HepG2 (cell line): ENCODE results near the gene LYRM4. TPM values are rescaled to one million over a fixed set of nuclear protein-coding genes. Genes with fewer than 3 reads are reported as not detected.
A peak's percentile ranks its signal among the peaks of the same experiment; 100 is the strongest.

Experiments
- ATAC-seq: fragments of 200-7000 bp; cut with Tn5 transposase; 3 replicates; pipeline ENCODE4 v1.9.1; 2020; ENCODE audit warnings: mild to moderate bottlenecking, moderate library complexity
- BruUV-seq: library from RNA; stranded (reverse); fragments of 400-500 nt; replicated peaks from 2 replicates; lab custom pipeline; 2021; lab: Mats Ljungman, UMichigan
- CTCF ChIA-PET: fragments of 300-600 bp; formaldehyde crosslinking; extraction: SDS; loops from one replicate; lab custom pipeline; 2021; ENCODE audit warnings: low total read pairs, inconsistent platforms, low intra/inter-chr PET ratio; lab: Yijun Ruan, JAX
- POLR2A ChIA-PET: fragments of 350-600 bp; sonication (Branson Sonifier 250); formaldehyde crosslinking; loops from one replicate; lab custom pipeline; 2020; ENCODE audit warnings: antibody characterized with exemption, inconsistent platforms; lab: Yijun Ruan, JAX
- DNase-seq: peaks from one replicate; pipeline ENCODE4 v3.0.0-alpha.2; 2015; ENCODE audit warnings: low spot score
- FAIRE-seq: peaks from 3 replicates; lab custom pipeline; 2011; peaks lifted over from hg19 to GRCh38; lab: Jason Lieb, UNC
- H2AFZ ChIP-seq: one replicate; pipeline ENCODE4 v1.6.1; 2011; ENCODE audit warnings: low read length, inconsistent platforms
- H3K27ac ChIP-seq: fragments of 300-600 bp; 3 replicates; pipeline ENCODE4 v1.8.0; 2011; ENCODE audit warnings: mixed run types, mild to moderate bottlenecking, mixed read lengths, low read length, inconsistent platforms; ENCODE audit not compliant: insufficient read depth; ENCODE audit errors: extremely low read length
- H3K27me3 ChIP-seq, 2 experiments: fragments of 200-600 bp in 1 of 2; 2 replicates in 1 of 2; 3 replicates in 1 of 2; pipeline versions ENCODE4 v1.6.0 to v1.8.0; 2011; ENCODE audit warnings: low read length in 2 of 2, mild to moderate bottlenecking in 2 of 2, moderate library complexity in 2 of 2, inconsistent platforms in 1 of 2; ENCODE audit not compliant: insufficient read depth in 2 of 2, control insufficient read depth in 1 of 2
- H3K36me3 ChIP-seq, 2 experiments: fragments of 200-600 bp in 1 of 2; replicated peaks in 1 of 2; 2 replicates in 1 of 2; 3 replicates in 1 of 2; pipeline versions ENCODE4 v1.5.1 to v1.8.0; 2011; ENCODE audit warnings: low read length in 2 of 2, inconsistent platforms in 1 of 2; ENCODE audit not compliant: insufficient read depth in 2 of 2, control insufficient read depth in 1 of 2
- H3K4me1 ChIP-seq: 2 replicates; pipeline ENCODE4 v1.5.1; 2012; ENCODE audit warnings: low read length, inconsistent platforms; ENCODE audit not compliant: insufficient read depth
- H3K4me2 ChIP-seq: 2 replicates; pipeline ENCODE4 v1.6.0; 2011; ENCODE audit warnings: low read depth, low read length, inconsistent platforms
- H3K4me3 ChIP-seq, 3 experiments: fragments of 200-600 bp in 1 of 3; sonication (generic), shearing (Covaris generic) in 1 of 3; replicated peaks in 1 of 3; 2 replicates each; pipeline ENCODE4 v1.5.1; 2011 to 2016; ENCODE audit warnings: low read length in 3 of 3, inconsistent platforms in 2 of 3, low read depth in 2 of 3, mild to moderate bottlenecking in 2 of 3, control low read depth in 1 of 3, mixed read lengths in 1 of 3; ENCODE audit not compliant: insufficient read depth in 1 of 3
- H3K79me2 ChIP-seq: one replicate; pipeline ENCODE4 v1.6.1; 2011; ENCODE audit warnings: low read length, inconsistent platforms; ENCODE audit not compliant: insufficient read depth
- H3K9ac ChIP-seq: 2 replicates; pipeline ENCODE4 v1.6.0; 2011; ENCODE audit warnings: mild to moderate bottlenecking, low read depth, low read length, inconsistent platforms; ENCODE audit not compliant: insufficient read depth
- H3K9me3 ChIP-seq: 2 replicates; pipeline ENCODE4 v1.5.1; 2012; ENCODE audit warnings: mild to moderate bottlenecking, low read length
- H4K20me1 ChIP-seq: 2 replicates; pipeline ENCODE4 v1.6.0; 2011; ENCODE audit warnings: inconsistent platforms, mild to moderate bottlenecking, low read length, moderate library complexity; ENCODE audit not compliant: insufficient read depth
- JUND ChIP-seq: sonication (generic); formaldehyde crosslinking; IDR thresholded peaks from 2 replicates; pipeline ENCODE4 v1.8.0; 2022; ENCODE audit warnings: mild to moderate bottlenecking, missing genetic modification reagents
- NFE2 ChIP-seq: sonication (generic); formaldehyde crosslinking; IDR thresholded peaks from 2 replicates; pipeline ENCODE4 v1.4.0; 2020; ENCODE audit warnings: missing genetic modification reagents
- PAWR ChIP-seq: sonication (generic); formaldehyde crosslinking; IDR thresholded peaks from 2 replicates; pipeline ENCODE4 v1.4.0; 2020; ENCODE audit warnings: missing genetic modification reagents, mild to moderate bottlenecking, borderline replicate concordance
- RELA ChIP-seq: sonication (generic); formaldehyde crosslinking; IDR thresholded peaks from 2 replicates; pipeline ENCODE4 v1.4.0; 2020; ENCODE audit warnings: missing genetic modification reagents
- SRF ChIP-seq: IDR thresholded peaks from 2 replicates; pipeline ENCODE4 v1.6.1; 2011; ENCODE audit warnings: mild to moderate bottlenecking, low read depth, low read length, moderate library complexity
- ZNF382 ChIP-seq: sonication (generic); formaldehyde crosslinking; IDR thresholded peaks from 2 replicates; pipeline ENCODE4 v1.5.0; 2020; ENCODE audit warnings: missing genetic modification reagents, mild to moderate bottlenecking, borderline replicate concordance
- ZNF501 ChIP-seq: sonication (generic); formaldehyde crosslinking; IDR thresholded peaks from 2 replicates; pipeline ENCODE4 v1.5.1; 2020; ENCODE audit warnings: mild to moderate bottlenecking, moderate library complexity, missing genetic modification reagents
- ZNF687 ChIP-seq: sonication (generic); formaldehyde crosslinking; IDR thresholded peaks from 2 replicates; pipeline ENCODE4 v1.5.1; 2020; ENCODE audit warnings: mild to moderate bottlenecking, missing genetic modification reagents, moderate library complexity
- ZNF737 ChIP-seq: sonication (generic); formaldehyde crosslinking; IDR thresholded peaks from 2 replicates; pipeline ENCODE4 v1.5.0; 2020; ENCODE audit warnings: missing genetic modification reagents, mild to moderate bottlenecking, borderline replicate concordance
- WGBS: methylation state at CpG from one replicate; pipeline ENCODE4 v1.1.6; 2017; ENCODE audit warnings: low lambda C conversion rate; 5-methylcytosine and 5-hydroxymethylcytosine counted together
- in situ Hi-C: cut with HindIII; loops from 2 replicates; pipeline ENCODE4 v1.10.0; 2017; ENCODE audit warnings: low pct_unique_long_range_greater_than_20kb; ENCODE audit not compliant: extremely low pct_ligation_motif_present
- intact Hi-C: fragments of 100-400 bp; cut with micrococcal nuclease; formaldehyde crosslinking; loops from one replicate; pipeline ENCODE4 v1.10.0; 2022; ENCODE audit not compliant: unreplicated experiment
- polyA plus RNA-seq, 8 experiments: library from polyadenylated mRNA; depleted of rRNA in 3 of 8; stranded (reverse) in 7 of 8; unstranded in 1 of 8; fragments of >200 nt; fragmentation: Illumina TruSeq in 4 of 8; extraction: Trizol in 4 of 8; gene quantifications; 2 replicates each; pipeline versions ENCODE4 v1.2.1 to v1.2.3, GENCODE V29; 2011 to 2016; ENCODE audit warnings: low read depth in 4 of 8, missing spikeins in 1 of 8, mixed read lengths in 1 of 8; ENCODE audit not compliant: insufficient read depth in 1 of 8
- total RNA-seq, 5 experiments: library from RNA; depleted of rRNA; stranded (reverse); fragments of >200 nt; fragmentation: Illumina TruSeq; extraction: Trizol; gene quantifications; 2 replicates each; pipeline ENCODE4 v1.2.3, GENCODE V29; 2016; ENCODE audit warnings: low read depth in 1 of 5

Gene LYRM4
- total and polyA plus RNA-seq, 2 of the 13 experiments (the other 11 are each of a cell fraction or from before 2014, with no cell fraction given), result 64.6 to 67.5 TPM

- ATAC-seq, result no peak
- Histone ChIP-seq H3K4me1 (peaks cover 47% of the 10 kb centered on the region), H4K20me1 (no peaks in the 10 kb centered on the region), H3K9ac (no peak overlapping the region), H2AFZ (no peak overlapping the region), H3K9me3 (no peaks in the 10 kb centered on the region), H3K27me3 (no peaks in the 10 kb centered on the region), H3K4me2 (no peak overlapping the region), H3K79me2 (peaks cover 10% of the 10 kb centered on the region), H3K27ac (peak overlapping the region; percentile 53), H3K4me3 (no peak overlapping the region), H3K36me3 (peaks cover 0 to 24% of the 10 kb centered on the region in 2 experiments; a peak in 4 of 5 replicates)
- BruUV-seq, result no TSS peak
- POLR2A ChIA-PET, result no interaction called here
- in situ Hi-C loops, result no loop called here
- intact Hi-C loops, result loop anchor here (5.0 kb wide), 2 partner anchors 65 to 150 kb away; no protein-coding TSS in a partner anchor
- no peak for FAIRE-seq
- CTCF ChIA-PET, result no interaction called here
- no peak for DNase-seq
- WGBS, result 97% methylated on average over 6 of the region's 6 CpGs
- no peak for TF ChIP-seq JUND (CRISPR knock-in tag)
- no peak for TF ChIP-seq ZNF501
- no peak for TF ChIP-seq ZNF382
- TF ChIP-seq RELA (CRISPR knock-in tag), result no peak
- TF ChIP-seq PAWR, result no peak
- TF ChIP-seq NFE2, result no peak
- TF ChIP-seq ZNF737 (CRISPR knock-in tag), result no peak
- TF ChIP-seq ZNF687 (CRISPR knock-in tag), result no peak
- no peak for TF ChIP-seq SRF
These were observed 53.7 kb downstream of the LYRM4 start for GRCh38 chr6:5206920-5207561.
